ENCODE measurements around the gene EFTUD2.

GRCh38 chr17:44917456-44917855, 18.2 kb upstream of the EFTUD2 start:
- TF ChIP-seq POLR2A (IDR thresholded peaks at IDR 0.05; ENCODE audit: borderline replicate concordance, extremely low read depth, insufficient read depth, insufficient read length) (no peak), ATF3 (IDR thresholded peaks at IDR 0.05) (no peak), ZBTB33 (IDR thresholded peaks at IDR 0.05; ENCODE audit: extremely low read depth, insufficient replicate concordance, low read length) (no peak), CTCF (IDR thresholded peaks at IDR 0.05 in 2 of 3, conservative IDR thresholded peaks at IDR 0.05 in 1 of 3; ENCODE audit: borderline replicate concordance in 1 of 3, insufficient read depth in 1 of 3, low read depth in 2 of 3, low read length in 2 of 3) (no peak), POLR2AphosphoS5 (IDR thresholded peaks at IDR 0.05; ENCODE audit: low read depth, low read length) (no peak), EZH2 (IDR thresholded peaks at IDR 0.05) (no peak), EZH2phosphoT487 (IDR thresholded peaks at IDR 0.05; ENCODE audit: borderline replicate concordance) (no peak), REST (IDR thresholded peaks at IDR 0.05; ENCODE audit: low read depth) (no peak)
